Erythroblast (primary cell): ENCODE results near the gene COX14.

Experiments
- GATA1 ChIP-seq: IDR thresholded peaks from 2 replicates; pipeline ENCODE4 v1.6.1; 2011; ENCODE audit warnings: low read depth, mild to moderate bottlenecking, control low read depth, low read length, moderate library complexity
- POLR2A ChIP-seq: IDR thresholded peaks from 2 replicates; pipeline ENCODE4 v1.6.1; 2011; ENCODE audit warnings: mild to moderate bottlenecking, low read length

DNA sequence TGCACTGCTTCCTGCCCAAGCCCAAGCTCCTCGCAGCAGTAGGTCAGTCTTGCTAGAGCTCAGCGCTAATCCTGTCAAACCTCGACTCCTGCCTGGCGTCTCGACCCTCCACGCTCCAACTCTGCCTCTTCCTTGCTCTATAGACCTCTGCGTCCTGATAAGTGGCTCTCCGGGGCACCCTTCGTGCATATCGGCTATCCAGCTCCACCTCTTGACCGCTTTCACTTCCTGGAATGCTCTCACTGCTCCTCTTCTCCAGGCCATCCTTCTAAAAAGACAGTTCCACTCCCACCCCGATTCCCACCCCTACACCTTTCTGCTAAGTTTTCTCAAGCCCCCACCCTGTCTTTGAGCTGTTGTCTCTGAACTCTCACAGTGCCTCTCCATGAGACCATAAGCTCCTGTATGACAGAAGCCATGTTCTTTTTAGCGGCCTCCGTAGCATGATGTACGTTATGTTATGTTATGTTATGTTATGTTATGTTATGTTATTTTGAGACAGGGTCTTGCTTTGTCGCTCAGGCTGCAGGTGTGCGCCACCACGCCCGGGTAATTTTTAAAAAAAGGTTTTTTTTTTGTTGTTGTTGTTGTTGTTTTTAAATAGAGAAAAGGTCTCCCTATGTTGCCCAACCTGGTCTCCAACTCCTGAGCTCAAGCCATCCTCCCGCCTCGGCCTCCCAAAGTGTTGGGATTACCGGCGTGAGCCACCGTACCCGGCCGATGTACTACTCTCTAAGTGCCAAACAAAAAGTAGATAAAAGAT, 601 bp downstream of the COX14 start:
- peak; percentile 65 for TF ChIP-seq POLR2A
- no peak for TF ChIP-seq GATA1
